Measurements from ENCODE around the gene NSMCE4A. TPM values are rescaled to one million over a fixed set of nuclear protein-coding genes. Genes with fewer than 3 reads are reported as not detected.

The NSMCE4A gene
- total and polyA plus RNA-seq, 9 of the 15 experiments (the other 6 are each of a cell fraction or from before 2014, with no cell fraction given) = 8.4 to 88.5 (median 46.4) TPM

GRCh38 chr10:121927841-121928527 is 47.0 kb downstream of the NSMCE4A start, which contains the start of gene ATE1 (continued):
- TF ChIP-seq ATF3 (IDR thresholded peaks at IDR 0.05) = no peak
- no peak for TF ChIP-seq ATF3 (CRISPR knock-in tag; conservative IDR thresholded peaks at IDR 0.05)
- TF ChIP-seq NCOA1 (IDR thresholded peaks at IDR 0.05; ENCODE audit: low read depth) = peak; percentile 42; the same call in 1 of the 2 replicates
- no peak for TF ChIP-seq ZNF140 (CRISPR knock-in tag; IDR thresholded peaks at IDR 0.05)
- TF ChIP-seq KLF16 (IDR thresholded peaks at IDR 0.05) = no peak
- no peak for TF ChIP-seq RBM17 (IDR thresholded peaks at IDR 0.05; ENCODE audit: borderline replicate concordance, low read depth, low read length)
- TF ChIP-seq JUNB (CRISPR knock-in tag; conservative IDR thresholded peaks at IDR 0.05) = no peak
- TF ChIP-seq POU5F1 (IDR thresholded peaks at IDR 0.05; ENCODE audit: borderline replicate concordance, low read depth, low read length, partially characterized antibody) = no peak
- no peak for TF ChIP-seq ZNF717 (CRISPR knock-in tag; IDR thresholded peaks at IDR 0.05)
- no peak for TF ChIP-seq SREBF2 (CRISPR knock-in tag; IDR thresholded peaks at IDR 0.05)
- no peak for TF ChIP-seq RNF219 (CRISPR knock-in tag; IDR thresholded peaks at IDR 0.05)
- TF ChIP-seq E2F1 (CRISPR knock-in tag; IDR thresholded peaks at IDR 0.05) = no peak
- TF ChIP-seq ILK (tag; IDR thresholded peaks at IDR 0.05; ENCODE audit: borderline replicate concordance, low read depth) = no peak
- no peak for TF ChIP-seq BACH1 (tag; IDR thresholded peaks at IDR 0.05)
- TF ChIP-seq HNRNPUL1 (IDR thresholded peaks at IDR 0.05; ENCODE audit: low read length) = no peak
- TF ChIP-seq GTF2E2 (tag; IDR thresholded peaks at IDR 0.05) = peak; percentile 56; the same call in 1 of the 2 replicates
- TF ChIP-seq KHSRP (IDR thresholded peaks at IDR 0.05) = no peak
- no peak for TF ChIP-seq IRF9 (tag; IDR thresholded peaks at IDR 0.05)
- TF ChIP-seq ID3 (CRISPR knock-in tag; IDR thresholded peaks at IDR 0.05) = no peak
- TF ChIP-seq ID3 (tag; IDR thresholded peaks at IDR 0.05) = peak; percentile 27; the same call in 1 of the 2 replicates

Data from K562 (cell line).